ENCODE measurements around the gene HDAC4.

The HDAC4 gene

DNA sequence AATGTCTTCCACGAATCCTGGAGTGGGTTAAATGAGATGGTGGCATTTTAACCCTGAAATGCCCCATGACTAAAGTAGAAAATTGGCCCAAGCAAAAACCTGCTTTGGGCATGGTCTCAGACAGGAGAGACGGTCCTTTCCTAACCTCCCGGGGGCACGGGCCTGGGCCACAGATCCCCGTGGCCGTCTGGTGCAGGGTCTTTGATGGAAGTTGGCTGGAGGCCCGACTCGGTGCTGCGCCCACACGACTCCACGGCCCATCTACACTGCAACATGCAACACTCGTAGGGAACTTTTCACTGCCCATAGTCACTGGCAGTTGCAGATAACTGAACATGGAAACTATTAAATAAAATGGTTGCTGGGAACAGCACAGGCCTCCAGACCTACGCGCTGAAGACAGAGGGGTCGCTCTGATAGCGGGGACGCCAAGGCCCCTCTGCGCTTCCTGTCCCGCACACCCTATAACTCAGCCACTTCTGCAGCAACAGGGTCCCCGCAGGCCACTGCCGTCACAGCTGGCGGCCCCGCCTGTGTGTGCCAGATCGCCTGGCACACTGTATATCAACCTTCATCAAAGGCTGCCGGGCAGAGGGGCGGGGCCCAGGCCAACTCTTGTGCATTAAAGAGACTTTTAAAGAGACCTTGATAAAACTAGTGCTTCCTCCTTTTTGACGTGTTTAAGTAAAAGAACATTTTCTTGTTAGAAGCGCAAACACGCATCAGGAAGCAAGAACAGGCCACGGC is 338.8 kb downstream of the HDAC4 start:
- peaks cover 11% of the 10 kb centered on the region; the same call in 1 of the 2 replicates for H3K36me3 ChIP-seq (ENCODE audit: insufficient read depth, low read depth, low read length)
- H3K27me3 ChIP-seq (ENCODE audit: insufficient read depth, low read length) = no peaks in the 10 kb centered on the region
- H3K4me3 ChIP-seq (ENCODE audit: low read length) = no peak overlapping the region
- no peaks in the 10 kb centered on the region for H3K4me1 ChIP-seq (ENCODE audit: insufficient read depth, low read length)
- no peak overlapping the region for H3K9ac ChIP-seq (ENCODE audit: low read depth, low read length)
- H3K9me3 ChIP-seq (ENCODE audit: insufficient read depth, low read depth, low read length) = no peaks in the 10 kb centered on the region
- H3K27ac ChIP-seq (ENCODE audit: low read length) = no peak overlapping the region

DNA sequence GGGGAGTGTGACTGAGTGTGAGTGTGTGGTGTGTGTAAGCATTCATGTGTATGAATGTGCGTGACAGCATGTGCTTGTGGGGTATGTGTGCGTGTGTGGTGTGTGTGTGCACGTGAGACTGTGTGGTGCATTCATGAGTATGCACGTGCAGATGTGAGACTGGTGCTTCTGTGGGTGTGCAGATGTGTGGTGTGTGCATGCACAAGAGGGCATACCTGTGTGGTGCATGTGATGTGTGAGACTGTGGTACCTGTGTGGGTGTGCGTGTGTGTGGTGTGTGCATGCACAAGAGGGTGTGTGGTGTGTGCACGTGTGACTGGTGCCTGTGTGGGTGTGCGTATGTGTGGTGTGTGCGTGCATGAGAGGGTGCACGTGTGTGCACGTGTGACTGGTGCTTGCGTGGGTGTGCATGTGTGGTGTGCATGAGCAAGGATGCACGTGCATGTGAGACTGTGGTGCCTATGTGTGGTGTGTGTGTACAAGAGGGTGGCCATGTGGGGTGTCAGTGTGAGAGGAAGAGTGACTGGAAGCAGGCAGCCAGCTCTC is 339.6 kb downstream of the HDAC4 start:
- Histone ChIP-seq H3K4me3 (ENCODE audit: low read length) (no peak overlapping the region), H3K9ac (ENCODE audit: low read depth, low read length) (no peak overlapping the region), H3K36me3 (ENCODE audit: insufficient read depth, low read depth, low read length) (0 out of 2 replicates have a peak, but pooled peaks cover 3% of the 10 kb centered on the region), H3K27me3 (ENCODE audit: insufficient read depth, low read length) (no peaks in the 10 kb centered on the region), H3K9me3 (ENCODE audit: insufficient read depth, low read depth, low read length) (no peaks in the 10 kb centered on the region), H3K4me1 (ENCODE audit: insufficient read depth, low read length) (no peaks in the 10 kb centered on the region), H3K27ac (ENCODE audit: low read length) (no peak overlapping the region)

DNA sequence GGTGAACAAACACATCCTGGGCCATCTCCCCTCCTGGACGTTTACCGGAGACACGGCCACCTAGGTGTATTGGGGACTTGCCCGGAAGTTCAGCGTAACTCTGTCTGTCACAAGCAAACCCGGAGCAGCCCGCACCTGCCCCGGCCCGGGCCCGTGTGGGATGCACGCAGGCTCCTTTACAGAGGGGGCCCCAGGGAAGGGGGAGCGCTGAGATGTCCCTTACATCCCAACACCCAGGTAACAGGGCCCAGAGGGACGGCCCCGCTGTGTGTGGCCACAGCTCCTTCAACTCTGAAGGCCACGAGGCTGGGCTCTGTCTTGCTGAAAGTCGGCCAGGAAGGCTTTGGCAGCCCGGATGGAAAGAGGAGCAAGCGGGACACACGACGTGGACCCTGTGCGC is 340.1 kb downstream of the HDAC4 start:
- Histone ChIP-seq H3K9me3 (ENCODE audit: insufficient read depth, low read depth, low read length) (no peaks in the 10 kb centered on the region), H3K9ac (ENCODE audit: low read depth, low read length) (no peak overlapping the region), H3K27ac (ENCODE audit: low read length) (no peak overlapping the region), H3K4me3 (ENCODE audit: low read length) (no peak overlapping the region), H3K4me1 (ENCODE audit: insufficient read depth, low read length) (no peaks in the 10 kb centered on the region), H3K27me3 (ENCODE audit: insufficient read depth, low read length) (no peaks in the 10 kb centered on the region), H3K36me3 (ENCODE audit: insufficient read depth, low read depth, low read length) (no peaks in the 10 kb centered on the region)

DNA sequence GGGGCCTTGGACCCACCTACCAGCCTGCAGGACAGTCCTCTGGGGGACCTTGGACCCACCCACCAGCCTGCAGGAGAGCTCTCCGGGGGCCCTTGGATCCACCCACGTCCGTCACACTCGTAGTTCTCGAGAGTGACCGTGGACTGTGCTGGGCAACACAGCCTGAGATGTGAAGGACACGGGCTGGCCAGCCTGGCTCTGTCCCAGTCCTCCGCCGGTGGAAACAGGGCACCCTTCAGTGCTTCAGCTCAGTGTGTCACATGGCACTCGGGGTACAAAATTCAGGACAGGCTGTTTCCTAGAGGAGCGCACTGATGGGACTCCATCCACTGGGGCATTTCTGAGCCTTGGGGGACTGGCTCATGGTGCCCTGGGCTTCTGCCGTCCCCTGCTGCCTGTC is 341.0 kb downstream of the HDAC4 start:
- H3K9me3 ChIP-seq (ENCODE audit: insufficient read depth, low read depth, low read length) = no peaks in the 10 kb centered on the region
- peaks cover 3% of the 10 kb centered on the region for H3K36me3 ChIP-seq (ENCODE audit: insufficient read depth, low read depth, low read length)
- no peak overlapping the region for H3K4me3 ChIP-seq (ENCODE audit: low read length)
- H3K4me1 ChIP-seq (ENCODE audit: insufficient read depth, low read length) = no peaks in the 10 kb centered on the region
- H3K27ac ChIP-seq (ENCODE audit: low read length) = no peak overlapping the region
- H3K9ac ChIP-seq (ENCODE audit: low read depth, low read length) = no peak overlapping the region
- no peaks in the 10 kb centered on the region for H3K27me3 ChIP-seq (ENCODE audit: insufficient read depth, low read length)

DNA sequence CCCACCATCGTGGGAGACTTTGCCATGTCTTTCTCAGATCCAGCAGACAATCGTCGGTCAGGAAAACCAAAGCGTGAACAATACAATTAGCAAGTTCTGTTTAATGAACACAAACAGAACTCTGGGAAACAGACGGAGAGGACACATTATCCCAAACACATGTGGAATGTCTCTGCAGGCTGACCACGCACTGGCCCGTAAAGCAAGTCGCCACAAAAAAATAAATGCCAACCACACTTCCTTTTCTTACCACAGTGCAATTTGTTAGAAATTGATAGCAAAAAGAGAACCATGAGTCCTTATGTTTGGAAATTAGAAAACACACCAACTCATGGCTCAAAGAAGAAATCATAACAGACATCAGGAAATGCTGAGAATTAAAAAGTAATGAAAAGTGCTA is 342.1 kb downstream of the HDAC4 start:
- H3K36me3 ChIP-seq (ENCODE audit: insufficient read depth, low read depth, low read length) = peaks cover 11% of the 10 kb centered on the region
- H3K9me3 ChIP-seq (ENCODE audit: insufficient read depth, low read depth, low read length) = no peaks in the 10 kb centered on the region
- no peaks in the 10 kb centered on the region for H3K4me1 ChIP-seq (ENCODE audit: insufficient read depth, low read length)
- no peaks in the 10 kb centered on the region for H3K27me3 ChIP-seq (ENCODE audit: insufficient read depth, low read length)
- no peak overlapping the region for H3K27ac ChIP-seq (ENCODE audit: low read length)
- no peak overlapping the region for H3K4me3 ChIP-seq (ENCODE audit: low read length)
- no peak overlapping the region for H3K9ac ChIP-seq (ENCODE audit: low read depth, low read length)

DNA sequence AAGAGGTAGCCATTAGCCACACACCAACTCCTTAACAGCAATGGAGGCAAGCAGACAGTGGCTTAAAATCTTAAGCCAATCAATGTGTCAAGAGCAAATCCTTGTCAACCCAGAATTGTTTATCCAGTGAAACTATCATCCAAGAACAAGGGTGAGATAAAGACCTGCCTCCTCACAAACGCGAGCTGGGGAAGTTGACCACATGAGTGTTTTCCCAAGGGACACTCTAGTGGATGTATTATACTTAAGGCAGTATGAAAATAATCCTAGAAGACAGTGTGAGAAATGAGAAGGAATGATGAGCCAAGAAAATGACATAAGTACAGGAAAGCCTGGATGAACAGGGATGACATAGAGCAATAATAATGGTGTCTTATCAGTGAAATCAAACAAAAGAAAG is 343.3 kb downstream of the HDAC4 start:
- H3K4me3 ChIP-seq (ENCODE audit: low read length) = no peak overlapping the region
- no peak overlapping the region for H3K27ac ChIP-seq (ENCODE audit: low read length)
- H3K9me3 ChIP-seq (ENCODE audit: insufficient read depth, low read depth, low read length) = no peaks in the 10 kb centered on the region
- peaks cover 14% of the 10 kb centered on the region for H3K36me3 ChIP-seq (ENCODE audit: insufficient read depth, low read depth, low read length)
- H3K27me3 ChIP-seq (ENCODE audit: insufficient read depth, low read length) = no peaks in the 10 kb centered on the region
- no peaks in the 10 kb centered on the region for H3K4me1 ChIP-seq (ENCODE audit: insufficient read depth, low read length)
- no peak overlapping the region for H3K9ac ChIP-seq (ENCODE audit: low read depth, low read length)

DNA sequence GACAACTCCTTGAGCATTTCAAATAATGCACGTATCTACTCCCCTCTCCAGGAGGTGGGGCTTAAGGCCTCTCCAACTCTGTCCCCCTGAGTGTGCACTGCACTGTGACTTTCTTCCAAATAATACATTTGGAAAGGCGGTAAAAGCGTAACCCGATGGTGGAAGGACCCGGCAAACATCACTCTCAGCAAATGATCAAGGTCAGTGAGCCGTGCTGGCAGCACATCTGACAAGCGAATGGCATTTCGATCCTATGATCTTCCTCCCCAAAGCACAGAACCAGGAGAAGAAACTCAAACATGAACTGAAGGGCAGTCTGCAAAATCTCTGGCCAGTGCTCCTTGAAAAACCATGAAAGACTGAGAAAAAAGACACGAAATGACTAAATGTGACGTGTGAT is 344.2 kb downstream of the HDAC4 start:
- Histone ChIP-seq H3K9ac (ENCODE audit: low read depth, low read length) (no peak overlapping the region), H3K9me3 (ENCODE audit: insufficient read depth, low read depth, low read length) (no peaks in the 10 kb centered on the region), H3K36me3 (ENCODE audit: insufficient read depth, low read depth, low read length) (peaks cover 17% of the 10 kb centered on the region), H3K4me3 (ENCODE audit: low read length) (no peak overlapping the region), H3K4me1 (ENCODE audit: insufficient read depth, low read length) (no peaks in the 10 kb centered on the region), H3K27me3 (ENCODE audit: insufficient read depth, low read length) (no peaks in the 10 kb centered on the region), H3K27ac (ENCODE audit: low read length) (no peak overlapping the region)

DNA sequence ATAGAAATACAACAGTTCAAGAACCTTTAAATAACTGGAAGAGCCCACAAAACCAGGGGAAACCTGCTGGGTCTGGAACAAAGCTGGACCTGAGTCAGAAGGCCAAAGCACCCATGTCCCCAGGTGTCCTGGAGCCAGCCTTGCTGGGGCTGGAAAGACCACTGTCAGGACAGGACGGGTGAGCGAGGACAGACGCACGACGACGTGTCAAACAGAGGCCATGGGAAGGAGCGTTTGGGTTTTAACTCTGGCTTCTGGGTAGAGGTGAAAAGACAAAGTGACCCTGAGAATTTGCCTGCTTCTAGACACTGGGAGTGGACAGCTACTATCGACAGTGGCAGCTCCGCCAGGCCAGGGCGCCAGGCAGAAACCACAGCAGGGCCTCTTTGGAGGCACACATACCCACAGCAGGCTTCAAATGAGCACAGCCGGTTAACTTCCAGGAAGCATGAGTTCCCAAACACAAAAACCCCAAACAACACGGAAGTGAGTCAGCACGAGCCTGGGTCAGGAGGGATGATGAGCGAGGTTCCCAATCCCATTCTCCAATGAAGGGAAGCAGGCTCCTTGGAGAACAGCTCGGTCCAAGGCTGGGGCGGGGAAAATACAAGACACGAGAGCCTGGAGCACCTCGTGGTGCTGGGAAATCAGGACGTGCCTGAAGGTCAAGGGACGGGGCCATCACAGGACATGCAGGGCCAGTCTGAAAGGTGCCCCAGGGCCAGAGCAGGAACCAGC is 344.9 kb downstream of the HDAC4 start:
- H3K36me3 ChIP-seq (ENCODE audit: insufficient read depth, low read depth, low read length) = peaks cover 17% of the 10 kb centered on the region
- no peak overlapping the region for H3K27ac ChIP-seq (ENCODE audit: low read length)
- H3K9me3 ChIP-seq (ENCODE audit: insufficient read depth, low read depth, low read length) = no peaks in the 10 kb centered on the region
- H3K4me3 ChIP-seq (ENCODE audit: low read length) = no peak overlapping the region
- H3K4me1 ChIP-seq (ENCODE audit: insufficient read depth, low read length) = no peaks in the 10 kb centered on the region
- no peak overlapping the region for H3K9ac ChIP-seq (ENCODE audit: low read depth, low read length)
- no peaks in the 10 kb centered on the region for H3K27me3 ChIP-seq (ENCODE audit: insufficient read depth, low read length)

DNA sequence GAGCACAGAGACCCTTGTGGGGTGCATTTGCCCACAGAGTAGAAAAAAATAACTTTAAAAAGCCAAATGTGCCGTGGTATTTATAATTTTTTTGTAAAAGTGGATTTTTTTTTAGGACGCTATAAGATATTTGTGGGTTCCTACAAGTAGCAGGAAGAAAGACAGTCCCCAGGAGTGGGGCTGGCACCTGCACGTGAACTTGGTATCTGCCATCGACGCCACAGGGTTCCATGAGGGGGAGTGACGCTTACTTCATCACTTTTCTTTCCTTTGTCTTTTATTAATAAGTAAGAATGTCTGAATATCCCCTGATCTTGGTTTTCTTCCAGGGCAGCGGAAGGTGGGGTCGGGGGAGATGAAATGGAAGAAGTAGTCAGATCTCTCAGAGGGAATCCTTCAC is 345.9 kb downstream of the HDAC4 start:
- H3K27ac ChIP-seq (ENCODE audit: low read length) = no peak overlapping the region
- H3K4me3 ChIP-seq (ENCODE audit: low read length) = no peak overlapping the region

DNA sequence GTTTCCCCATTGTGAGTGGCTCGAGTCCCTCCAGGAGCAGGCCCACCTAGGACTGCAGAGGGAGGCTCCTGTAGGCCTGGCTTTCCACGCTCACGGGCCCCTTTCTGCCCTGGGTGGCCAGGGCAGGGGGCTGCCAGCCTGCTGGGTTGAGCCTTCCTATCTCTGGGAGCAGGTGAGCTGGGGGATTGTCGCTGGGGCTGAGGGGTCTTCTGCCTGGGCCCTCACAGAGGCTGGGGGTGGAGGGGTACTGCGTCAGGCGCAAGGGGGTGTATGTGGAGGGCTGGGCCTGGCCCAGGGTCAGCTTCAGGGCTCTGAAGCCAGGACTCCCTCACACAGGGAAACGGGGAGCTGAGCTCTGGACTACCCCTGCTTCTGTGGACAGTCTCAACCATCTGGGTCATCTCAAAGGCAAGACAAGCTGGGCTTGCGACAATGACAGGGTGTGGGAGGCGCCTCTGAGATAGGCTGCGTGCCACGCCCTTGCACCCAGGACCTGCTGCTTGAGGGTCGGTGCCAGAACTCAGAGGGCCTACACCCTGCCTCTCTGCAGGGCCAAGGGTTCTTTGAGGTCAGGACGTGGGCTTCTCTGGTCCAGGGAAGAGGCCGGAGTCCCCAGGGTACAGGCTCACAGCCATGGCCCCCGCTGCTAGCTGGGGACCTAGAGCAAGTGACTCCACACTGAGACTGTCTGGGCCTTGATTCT is 346.9 kb downstream of the HDAC4 start:
- Histone ChIP-seq H3K27ac (ENCODE audit: low read length) (no peak overlapping the region), H3K27me3 (ENCODE audit: insufficient read depth, low read length) (no peaks in the 10 kb centered on the region), H3K9me3 (ENCODE audit: insufficient read depth, low read depth, low read length) (no peaks in the 10 kb centered on the region), H3K4me3 (ENCODE audit: low read length) (no peak overlapping the region), H3K36me3 (ENCODE audit: insufficient read depth, low read depth, low read length) (peaks cover 20% of the 10 kb centered on the region), H3K9ac (ENCODE audit: low read depth, low read length) (no peak overlapping the region), H3K4me1 (ENCODE audit: insufficient read depth, low read length) (no peaks in the 10 kb centered on the region)

More for the DNA sequence above, 345.9 kb downstream of the HDAC4 start:
- Histone ChIP-seq H3K27me3 (ENCODE audit: insufficient read depth, low read length) (no peaks in the 10 kb centered on the region), H3K9ac (ENCODE audit: low read depth, low read length) (no peak overlapping the region), H3K36me3 (ENCODE audit: insufficient read depth, low read depth, low read length) (peaks cover 20% of the 10 kb centered on the region), H3K9me3 (ENCODE audit: insufficient read depth, low read depth, low read length) (no peaks in the 10 kb centered on the region), H3K4me1 (ENCODE audit: insufficient read depth, low read length) (no peaks in the 10 kb centered on the region)

DNA sequence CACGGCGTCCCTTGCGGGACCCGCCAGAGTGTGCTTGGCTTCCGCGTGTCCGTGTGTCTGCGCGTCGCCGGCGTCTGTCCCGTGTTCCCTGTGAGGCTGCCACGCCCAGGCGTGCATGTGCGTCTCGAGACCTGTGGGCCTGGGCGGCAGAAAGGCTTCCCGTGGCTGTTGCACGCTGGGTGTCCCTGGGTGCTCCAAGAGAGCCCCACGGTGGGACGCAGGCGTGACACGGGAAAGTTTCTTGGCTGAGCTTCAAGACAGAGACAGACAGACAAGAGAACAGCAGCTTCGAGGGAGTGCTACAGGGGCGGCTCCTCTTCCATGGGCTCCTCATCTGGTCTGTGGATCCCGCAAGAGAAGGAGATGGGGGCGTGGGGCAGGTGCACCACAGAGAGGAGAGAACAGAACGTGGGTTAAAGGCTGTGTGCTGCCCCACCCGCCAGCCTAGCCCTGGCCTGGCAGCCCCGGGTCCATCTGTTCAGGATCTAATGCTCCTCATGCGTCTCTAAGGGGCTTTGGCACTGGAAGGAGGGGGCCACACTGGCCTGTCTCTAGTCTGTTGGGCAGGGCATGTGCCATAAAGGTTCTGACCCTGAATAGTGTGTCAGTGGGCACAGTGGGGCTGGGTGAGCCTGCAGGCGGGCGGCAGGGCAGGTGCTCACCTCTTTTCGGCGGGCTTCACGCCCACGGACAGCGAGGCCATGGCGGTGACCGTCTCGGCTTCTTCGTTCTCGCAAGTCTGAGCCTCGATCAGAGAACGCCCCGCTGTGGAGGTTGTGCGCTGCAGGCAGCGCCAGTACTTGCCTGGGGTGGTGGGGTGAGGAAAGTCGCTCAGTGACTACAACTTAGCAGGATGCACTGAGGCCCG is 347.8 kb downstream of the HDAC4 start:
- H3K9me3 ChIP-seq (ENCODE audit: insufficient read depth, low read depth, low read length) = no peaks in the 10 kb centered on the region
- H3K9ac ChIP-seq (ENCODE audit: low read depth, low read length) = no peak overlapping the region
- no peak overlapping the region for H3K4me3 ChIP-seq (ENCODE audit: low read length)
- no peaks in the 10 kb centered on the region for H3K4me1 ChIP-seq (ENCODE audit: insufficient read depth, low read length)
- peaks cover 20% of the 10 kb centered on the region for H3K36me3 ChIP-seq (ENCODE audit: insufficient read depth, low read depth, low read length)
- no peak overlapping the region for H3K27ac ChIP-seq (ENCODE audit: low read length)
- H3K27me3 ChIP-seq (ENCODE audit: insufficient read depth, low read length) = no peaks in the 10 kb centered on the region

All from iPS-20b (cell line).